Keratinocyte (primary cell): ENCODE measurements around the gene DAPK3. TPM values are rescaled to one million over a fixed set of nuclear protein-coding genes. Genes with fewer than 3 reads are reported as not detected.

Source experiments
- DNase-seq: peaks from one replicate; pipeline ENCODE4 v3.0.0-alpha.2; 2011; ENCODE audit warnings: low read depth, missing footprints, low spot score
- FAIRE-seq: peaks from 2 replicates; lab custom pipeline; 2011; peaks lifted over from hg19 to GRCh38; lab: Jason Lieb, UNC
- H2AFZ ChIP-seq: 2 replicates; pipeline ENCODE4 v1.6.0; 2012; ENCODE audit warnings: low read length, control low read depth, inconsistent platforms; ENCODE audit not compliant: control insufficient read depth
- H3K27ac ChIP-seq: 2 replicates; pipeline ENCODE4 v1.5.1; 2011; ENCODE audit warnings: low read length; ENCODE audit not compliant: control insufficient read depth, insufficient read depth
- H3K27me3 ChIP-seq: 3 replicates; pipeline ENCODE4 v1.6.0; 2011; ENCODE audit warnings: low read length; ENCODE audit not compliant: control insufficient read depth, insufficient read depth; ENCODE audit errors: extremely low read depth
- H3K36me3 ChIP-seq, 2 experiments: 2 replicates in 1 of 2; 3 replicates in 1 of 2; pipeline ENCODE4 v1.5.1; 2011; ENCODE audit warnings: low read length in 2 of 2, mild to moderate bottlenecking in 1 of 2; ENCODE audit not compliant: control insufficient read depth in 2 of 2, insufficient read depth in 2 of 2; ENCODE audit errors: extremely low read depth in 1 of 2
- H3K4me1 ChIP-seq: 3 replicates; pipeline ENCODE4 v1.5.1; 2011; ENCODE audit warnings: low read length; ENCODE audit not compliant: control insufficient read depth, insufficient read depth; ENCODE audit errors: extremely low read depth
- H3K4me2 ChIP-seq: 3 replicates; pipeline ENCODE4 v1.6.0; 2011; ENCODE audit warnings: low read depth, low read length; ENCODE audit not compliant: control insufficient read depth, insufficient read depth; ENCODE audit errors: extremely low read depth
- H3K4me3 ChIP-seq, 3 experiments: fragments of 200-600 bp in 1 of 3; sonication (generic) in 1 of 3; 2 replicates in 2 of 3; 3 replicates in 1 of 3; pipeline ENCODE4 v1.5.1; 2011 to 2016; ENCODE audit warnings: low read length in 3 of 3, mild to moderate bottlenecking in 3 of 3, control low read depth in 2 of 3, inconsistent platforms in 1 of 3, low read depth in 1 of 3, mixed read lengths in 1 of 3, mixed run types in 1 of 3, moderate library complexity in 1 of 3; ENCODE audit not compliant: control insufficient read depth in 2 of 3, insufficient read depth in 2 of 3; ENCODE audit errors: extremely low read depth in 1 of 3
- H3K79me2 ChIP-seq: 2 replicates; pipeline ENCODE4 v1.6.0; 2012; ENCODE audit warnings: low read length; ENCODE audit not compliant: control insufficient read depth, insufficient read depth
- H3K9ac ChIP-seq: 3 replicates; pipeline ENCODE4 v1.6.0; 2011; ENCODE audit warnings: low read length; ENCODE audit not compliant: control insufficient read depth, insufficient read depth; ENCODE audit errors: extremely low read depth
- H3K9me1 ChIP-seq: 3 replicates; pipeline ENCODE4 v1.6.0; 2011; ENCODE audit warnings: low read length; ENCODE audit not compliant: control insufficient read depth, insufficient read depth; ENCODE audit errors: extremely low read depth
- H3K9me3 ChIP-seq: 2 replicates; pipeline ENCODE4 v1.5.1; 2012; ENCODE audit warnings: low read depth, low read length; ENCODE audit not compliant: control insufficient read depth
- H4K20me1 ChIP-seq: 3 replicates; pipeline ENCODE4 v1.6.0; 2011; ENCODE audit warnings: low read length; ENCODE audit not compliant: control insufficient read depth, insufficient read depth; ENCODE audit errors: extremely low read depth
- EZH2 ChIP-seq: IDR thresholded peaks from one replicate; pipeline ENCODE4 v1.6.1; 2012; ENCODE audit warnings: inconsistent platforms, mild to moderate bottlenecking, low read length, moderate library complexity
- dilution Hi-C: fragments of 300-500 bp; cut with MboI; formaldehyde crosslinking; loops from one replicate; pipeline ENCODE4 v1.7.0; 2020; ENCODE audit warnings: low sequenced_read_pairs; ENCODE audit not compliant: extremely low pct_ligation_motif_present
- polyA plus RNA-seq, 5 experiments: library from polyadenylated mRNA; depleted of rRNA in 3 of 5; stranded (reverse) in 3 of 5; stranded (forward) in 1 of 5; unstranded in 1 of 5; fragments of >200 nt; gene quantifications; 1 replicate in 1 of 5; 2 replicates in 3 of 5; 3 replicates in 1 of 5; pipeline versions ENCODE4 v1.2.1 to v1.2.3, GENCODE V29; 2011 to 2012; ENCODE audit warnings: missing spikeins in 2 of 5, low read depth in 1 of 5, low replicate concordance in 1 of 5
- TF ChIP-seq, protein P1 (sequence below), 3 experiments: IDR thresholded peaks in 1 of 3; conservative IDR thresholded peaks in 1 of 3; optimal IDR thresholded peaks in 1 of 3; 2 replicates in 2 of 3; 3 replicates in 1 of 3; pipeline versions ENCODE3 to v1.5.1; 2011; ENCODE audit warnings: low read length in 3 of 3, mild to moderate bottlenecking in 3 of 3, moderate library complexity in 2 of 3, control low read depth in 1 of 3, inconsistent platforms in 1 of 3; ENCODE audit not compliant: insufficient read depth in 2 of 3; ENCODE audit errors: extremely low read depth in 1 of 3

Gene DAPK3
- polyA plus RNA-seq, 1 donor (not counting 4 experiments of a cell fraction or from before 2014, with no cell fraction given): 57.3 TPM

DNA sequence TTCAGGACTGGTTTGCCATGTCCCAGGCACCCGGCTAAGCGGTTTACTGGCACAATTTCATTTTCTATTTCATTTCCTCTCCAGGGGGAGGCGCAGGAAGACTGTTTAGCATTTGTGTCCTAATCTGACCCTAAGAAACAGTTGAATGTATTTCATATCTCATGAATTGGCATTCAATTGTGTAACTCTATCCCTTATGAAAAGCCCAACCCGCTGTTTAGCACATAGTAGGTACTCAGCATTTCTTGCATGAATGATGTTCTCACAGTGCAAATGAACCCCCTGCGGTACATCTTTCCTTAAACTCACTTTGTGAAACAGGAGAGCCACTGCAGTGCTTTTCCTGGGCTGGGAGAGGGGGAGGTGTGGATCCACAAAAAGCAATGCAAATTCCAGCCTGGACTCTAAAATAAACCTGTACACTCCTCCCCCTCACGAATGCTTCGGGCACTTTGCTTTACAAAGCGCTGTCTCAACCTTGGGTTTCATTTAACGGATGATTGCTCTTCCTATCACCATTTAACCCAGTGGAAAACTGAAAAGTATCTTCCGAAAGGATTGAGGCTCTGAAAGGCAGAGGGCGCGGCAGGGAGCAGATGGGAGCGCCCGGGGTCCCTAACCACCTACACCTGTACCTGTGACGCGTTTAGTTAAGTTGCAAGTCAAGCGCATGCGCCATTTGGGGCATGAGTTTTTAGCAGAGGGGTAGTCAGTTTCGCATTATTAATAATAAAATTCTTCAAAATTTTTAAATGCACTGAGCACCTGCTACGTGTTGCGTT lies 15.6 kb upstream of the DAPK3 start:
- TF ChIP-seq, protein P1, sequence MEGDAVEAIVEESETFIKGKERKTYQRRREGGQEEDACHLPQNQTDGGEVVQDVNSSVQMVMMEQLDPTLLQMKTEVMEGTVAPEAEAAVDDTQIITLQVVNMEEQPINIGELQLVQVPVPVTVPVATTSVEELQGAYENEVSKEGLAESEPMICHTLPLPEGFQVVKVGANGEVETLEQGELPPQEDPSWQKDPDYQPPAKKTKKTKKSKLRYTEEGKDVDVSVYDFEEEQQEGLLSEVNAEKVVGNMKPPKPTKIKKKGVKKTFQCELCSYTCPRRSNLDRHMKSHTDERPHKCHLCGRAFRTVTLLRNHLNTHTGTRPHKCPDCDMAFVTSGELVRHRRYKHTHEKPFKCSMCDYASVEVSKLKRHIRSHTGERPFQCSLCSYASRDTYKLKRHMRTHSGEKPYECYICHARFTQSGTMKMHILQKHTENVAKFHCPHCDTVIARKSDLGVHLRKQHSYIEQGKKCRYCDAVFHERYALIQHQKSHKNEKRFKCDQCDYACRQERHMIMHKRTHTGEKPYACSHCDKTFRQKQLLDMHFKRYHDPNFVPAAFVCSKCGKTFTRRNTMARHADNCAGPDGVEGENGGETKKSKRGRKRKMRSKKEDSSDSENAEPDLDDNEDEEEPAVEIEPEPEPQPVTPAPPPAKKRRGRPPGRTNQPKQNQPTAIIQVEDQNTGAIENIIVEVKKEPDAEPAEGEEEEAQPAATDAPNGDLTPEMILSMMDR (optimal IDR thresholded peaks at IDR 0.05 in 1 of 3, IDR thresholded peaks at IDR 0.05 in 1 of 3, conservative IDR thresholded peaks at IDR 0.05 in 1 of 3; ENCODE audit: extremely low read depth in 1 of 3, insufficient read depth in 2 of 3, low read length in 3 of 3): peak; percentile 34 to 55 (median 47)
- TF ChIP-seq EZH2: no peak
- Histone ChIP-seq H3K4me1 (peaks cover 41% of the 10 kb centered on the region), H3K27ac (peak overlapping the region; percentile 14), H2AFZ (peak overlapping the region; percentile 47), H3K79me2 (peaks cover 39% of the 10 kb centered on the region), H3K9ac (peak overlapping the region; percentile 99), H3K4me2 (peak overlapping the region; percentile 100), H3K9me1 (peaks cover 7% of the 10 kb centered on the region), H4K20me1 (peaks cover 40% of the 10 kb centered on the region), H3K36me3 (peaks cover 25 to 34% of the 10 kb centered on the region in 2 experiments), H3K27me3 (no peaks in the 10 kb centered on the region), H3K4me3 (peak overlapping the region; percentile 83 to 98 (median 95)), H3K9me3 (no peaks in the 10 kb centered on the region)
- FAIRE-seq: no peak
- dilution Hi-C loops: no loop called here
- DNase-seq: peak; percentile 45

DNA sequence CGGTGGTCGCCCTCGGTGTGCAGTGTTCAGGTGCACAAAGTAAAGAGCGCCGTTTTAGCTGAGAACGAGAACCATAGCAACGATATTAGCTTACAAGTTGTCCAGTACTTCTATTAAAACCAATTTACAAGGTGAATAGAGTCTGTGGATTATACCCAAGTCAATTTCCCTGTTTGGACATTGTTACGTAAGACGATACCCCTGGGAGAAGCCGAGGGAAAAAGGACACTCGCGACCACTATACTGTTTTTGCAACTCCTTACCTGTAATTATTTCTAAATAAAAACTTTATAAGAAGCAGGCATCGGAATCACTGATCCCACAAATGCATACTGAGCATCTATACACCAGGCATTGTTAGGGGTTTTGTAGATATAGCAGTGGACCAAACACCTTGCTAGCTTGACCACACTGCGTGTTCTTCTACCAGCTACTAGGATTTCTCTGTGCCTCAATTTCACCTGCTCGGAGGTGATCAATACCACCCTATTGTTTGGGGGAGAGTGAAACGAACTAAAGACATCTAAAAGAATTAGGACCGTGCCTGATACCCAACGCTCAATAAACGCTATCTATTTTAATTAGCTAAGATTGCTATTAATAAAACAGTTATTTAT lies 14.9 kb upstream of the DAPK3 start:
- Histone ChIP-seq H3K9me3 (no peaks in the 10 kb centered on the region), H3K27ac (peak overlapping the region; percentile 94), H3K79me2 (peaks cover 46% of the 10 kb centered on the region), H2AFZ (peak overlapping the region; percentile 80), H3K27me3 (no peaks in the 10 kb centered on the region), H3K36me3 (peaks cover 32 to 41% of the 10 kb centered on the region in 2 experiments), H3K9ac (peak overlapping the region; percentile 99), H3K4me1 (peaks cover 41% of the 10 kb centered on the region), H3K4me3 (peak overlapping the region; percentile 83 to 98 (median 95)), H4K20me1 (peaks cover 47% of the 10 kb centered on the region), H3K9me1 (peaks cover 8% of the 10 kb centered on the region), H3K4me2 (peak overlapping the region; percentile 100)
- TF ChIP-seq, protein P1 (optimal IDR thresholded peaks at IDR 0.05 in 1 of 3, IDR thresholded peaks at IDR 0.05 in 1 of 3, conservative IDR thresholded peaks at IDR 0.05 in 1 of 3; ENCODE audit: extremely low read depth in 1 of 3, insufficient read depth in 2 of 3, low read length in 3 of 3): no peak
- no peak for TF ChIP-seq EZH2
- DNase-seq (no peak), FAIRE-seq (no peak)
- dilution Hi-C loops: no loop called here
